ENCODE data around the gene ENTPD7.

Gene ENTPD7

GRCh38 chr10:99652800-99653390 is 6.4 kb upstream of the ENTPD7 start:
- DNase-seq = no peak

GRCh38 chr10:99654390-99655175 is 4.7 kb upstream of the ENTPD7 start:
- DNase-seq = no peak

GRCh38 chr10:99656199-99657064 is 2.9 kb upstream of the ENTPD7 start:
- DNase-seq = no peak

- DNase-seq = peak; percentile 44
These were observed 683 bp upstream of the ENTPD7 start for GRCh38 chr10:99658622-99659030.

- DNase-seq = no peak
These were observed 608 bp downstream of the ENTPD7 start for GRCh38 chr10:99659868-99660366.

- DNase-seq = no peak
These were observed 1.5 kb downstream of the ENTPD7 start for GRCh38 chr10:99660662-99661376.

- DNase-seq = no peak
These were observed 2.1 kb downstream of the ENTPD7 start for GRCh38 chr10:99661377-99661763.

- no peak for DNase-seq
These were observed 6.0 kb downstream of the ENTPD7 start for GRCh38 chr10:99665304-99665703.

GRCh38 chr10:99667108-99667751 is 7.9 kb downstream of the ENTPD7 start:
- DNase-seq = no peak

GRCh38 chr10:99671386-99671785 is 12.1 kb downstream of the ENTPD7 start:
- no peak for DNase-seq

GRCh38 chr10:99672884-99673283 is 13.6 kb downstream of the ENTPD7 start:
- no peak for DNase-seq

- DNase-seq = no peak
These were observed 14.2 kb downstream of the ENTPD7 start for GRCh38 chr10:99673492-99673891.

- no peak for DNase-seq
These were observed 15.5 kb downstream of the ENTPD7 start for GRCh38 chr10:99674762-99675161.

- DNase-seq = no peak
These were observed 17.1 kb downstream of the ENTPD7 start for GRCh38 chr10:99676426-99676825.

- no peak for DNase-seq
These were observed 17.6 kb downstream of the ENTPD7 start for GRCh38 chr10:99676895-99677294.

GRCh38 chr10:99678921-99679320 is 19.6 kb downstream of the ENTPD7 start:
- DNase-seq = no peak

GRCh38 chr10:99681553-99681952 is 22.2 kb downstream of the ENTPD7 start:
- no peak for DNase-seq

- DNase-seq = no peak
These were observed 22.7 kb downstream of the ENTPD7 start for GRCh38 chr10:99682032-99682431.

- DNase-seq = no peak
These were observed 23.4 kb downstream of the ENTPD7 start for GRCh38 chr10:99682752-99683151.

GRCh38 chr10:99685597-99685967 is 26.3 kb downstream of the ENTPD7 start:
- DNase-seq = no peak

GRCh38 chr10:99689461-99689860 is 30.2 kb downstream of the ENTPD7 start:
- DNase-seq = no peak

- no peak for DNase-seq
These were observed 34.7 kb downstream of the ENTPD7 start for GRCh38 chr10:99693933-99694583.
